HG02970 (cell line): ENCODE measurements around the gene TNKS1BP1.
"Not testable (repeated sequence)": the region's sequence is repeated elsewhere in the genome, so short reads cannot be mapped to it uniquely, and the experiment has no call there.

Experiments
- ATAC-seq: cut with Tn5 transposase; IDR thresholded peaks from one replicate; pipeline ENCODE4 v1.9.1; 2021; ENCODE audit warnings: mild to moderate bottlenecking, moderate library complexity, moderate number of reproducible peaks; ENCODE audit not compliant: unreplicated experiment, low FRiP score

TNKS1BP1 gene

GRCh38 chr11:57324886-57325734 lies at the start of gene TNKS1BP1:
TNKS1BP1 (minus strand) TSS chr11:57324952; CDS start chr11:57321885, 3,067 bp downstream.
- ATAC-seq, result peak; percentile 92

GRCh38 chr11:57373146-57373545 lies 48.4 kb upstream of the TNKS1BP1 start:
- no peak for ATAC-seq

GRCh38 chr11:57370941-57371340 lies 46.2 kb upstream of the TNKS1BP1 start:
- ATAC-seq, result no peak

GRCh38 chr11:57370251-57370650 lies 45.5 kb upstream of the TNKS1BP1 start:
- ATAC-seq, result no peak

- ATAC-seq, result no peak
These were observed 44.1 kb upstream of the TNKS1BP1 start for GRCh38 chr11:57368845-57369232.

- ATAC-seq, result no peak
These were observed 43.5 kb upstream of the TNKS1BP1 start for GRCh38 chr11:57368106-57368844.

- no peak for ATAC-seq
These were observed 40.3 kb upstream of the TNKS1BP1 start for GRCh38 chr11:57364851-57365660.

- no peak for ATAC-seq
These were observed 38.7 kb upstream of the TNKS1BP1 start for GRCh38 chr11:57363131-57364080.

- ATAC-seq, result no peak
These were observed 37.2 kb upstream of the TNKS1BP1 start for GRCh38 chr11:57361926-57362325.

GRCh38 chr11:57361420-57361819 lies 36.7 kb upstream of the TNKS1BP1 start:
- ATAC-seq, result not testable (repeated sequence)

- no peak for ATAC-seq
These were observed 36.2 kb upstream of the TNKS1BP1 start for GRCh38 chr11:57360991-57361390.

- ATAC-seq, result no peak
These were observed 35.3 kb upstream of the TNKS1BP1 start for GRCh38 chr11:57359896-57360690.

GRCh38 chr11:57359396-57359795 lies 34.6 kb upstream of the TNKS1BP1 start:
- no peak for ATAC-seq

- no peak for ATAC-seq
These were observed 34.2 kb upstream of the TNKS1BP1 start for GRCh38 chr11:57358991-57359390.

GRCh38 chr11:57358543-57358961 lies 33.8 kb upstream of the TNKS1BP1 start:
- ATAC-seq, result no peak

- no peak for ATAC-seq
These were observed 33.1 kb upstream of the TNKS1BP1 start for GRCh38 chr11:57357856-57358255.

- ATAC-seq, result no peak
These were observed 32.6 kb upstream of the TNKS1BP1 start for GRCh38 chr11:57357310-57357709.

- ATAC-seq, result no peak
These were observed 31.5 kb upstream of the TNKS1BP1 start for GRCh38 chr11:57356268-57356667.

- no peak for ATAC-seq
These were observed 29.9 kb upstream of the TNKS1BP1 start for GRCh38 chr11:57354699-57355098.
